ENCODE data around the gene PRSS2. TPM values are rescaled to one million over a fixed set of nuclear protein-coding genes. Genes with fewer than 3 reads are reported as not detected.
"Not testable (repeated sequence)": the region's sequence is repeated elsewhere in the genome, so short reads cannot be mapped to it uniquely, and the experiment has no call there.

Gene PRSS2
- total and polyA plus RNA-seq, 2 donors from 2014 or later: not detected

DNA sequence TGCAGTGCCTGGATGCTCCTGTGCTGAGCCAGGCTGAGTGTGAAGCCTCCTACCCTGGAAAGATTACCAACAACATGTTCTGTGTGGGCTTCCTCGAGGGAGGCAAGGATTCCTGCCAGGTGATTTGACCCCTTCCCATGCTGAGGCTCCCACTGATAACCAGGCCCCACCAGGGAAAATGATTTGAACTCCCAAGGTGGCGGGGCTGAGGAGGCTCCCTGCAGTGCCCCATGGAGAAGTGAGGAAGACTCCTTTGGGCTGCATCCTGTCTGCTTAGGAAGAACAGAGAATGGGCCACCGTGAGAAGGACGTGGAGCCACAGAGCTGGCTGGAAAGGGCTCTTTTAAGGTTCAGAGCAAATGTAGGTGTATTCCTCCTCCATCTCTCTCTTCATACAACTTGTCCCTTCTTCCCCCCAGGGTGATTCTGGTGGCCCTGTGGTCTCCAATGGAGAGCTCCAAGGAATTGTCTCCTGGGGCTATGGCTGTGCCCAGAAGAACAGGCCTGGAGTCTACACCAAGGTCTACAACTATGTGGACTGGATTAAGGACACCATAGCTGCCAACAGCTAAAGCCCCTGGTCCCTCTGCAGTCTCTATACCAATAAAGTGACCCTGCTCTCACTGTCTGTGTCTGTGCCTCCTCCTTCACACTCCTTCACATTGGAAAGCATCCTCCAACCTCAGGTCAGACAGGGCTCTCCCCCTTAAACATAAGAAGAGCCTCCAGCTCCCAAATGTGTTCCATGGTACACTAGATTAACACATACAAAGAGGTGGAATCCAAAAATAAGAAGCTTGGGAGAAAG is 3.4 kb downstream of the PRSS2 start:
- H3K27ac ChIP-seq (ENCODE audit: low read depth in 2 of 2, low read length in 2 of 2): no peak overlapping the region
- TF ChIP-seq, protein P1, sequence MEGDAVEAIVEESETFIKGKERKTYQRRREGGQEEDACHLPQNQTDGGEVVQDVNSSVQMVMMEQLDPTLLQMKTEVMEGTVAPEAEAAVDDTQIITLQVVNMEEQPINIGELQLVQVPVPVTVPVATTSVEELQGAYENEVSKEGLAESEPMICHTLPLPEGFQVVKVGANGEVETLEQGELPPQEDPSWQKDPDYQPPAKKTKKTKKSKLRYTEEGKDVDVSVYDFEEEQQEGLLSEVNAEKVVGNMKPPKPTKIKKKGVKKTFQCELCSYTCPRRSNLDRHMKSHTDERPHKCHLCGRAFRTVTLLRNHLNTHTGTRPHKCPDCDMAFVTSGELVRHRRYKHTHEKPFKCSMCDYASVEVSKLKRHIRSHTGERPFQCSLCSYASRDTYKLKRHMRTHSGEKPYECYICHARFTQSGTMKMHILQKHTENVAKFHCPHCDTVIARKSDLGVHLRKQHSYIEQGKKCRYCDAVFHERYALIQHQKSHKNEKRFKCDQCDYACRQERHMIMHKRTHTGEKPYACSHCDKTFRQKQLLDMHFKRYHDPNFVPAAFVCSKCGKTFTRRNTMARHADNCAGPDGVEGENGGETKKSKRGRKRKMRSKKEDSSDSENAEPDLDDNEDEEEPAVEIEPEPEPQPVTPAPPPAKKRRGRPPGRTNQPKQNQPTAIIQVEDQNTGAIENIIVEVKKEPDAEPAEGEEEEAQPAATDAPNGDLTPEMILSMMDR (IDR thresholded peaks at IDR 0.05; ENCODE audit: borderline replicate concordance, extremely low read depth, insufficient read depth): no peak
- intact Hi-C loops (cut with DNase I): loop anchor here (10.0 kb wide), 1 partner anchor 69 kb away; no protein-coding TSS in a partner anchor

GRCh38 chr7:142774826-142775225 is 4.1 kb downstream of the PRSS2 start:
- H3K4me1 ChIP-seq (ENCODE audit: control insufficient read depth in 2 of 3, insufficient read depth in 2 of 3, low read depth in 1 of 3, low read length in 3 of 3): peaks cover 0 to 5% (median 0%) of the 10 kb centered on the region in 3 donors
- intact Hi-C loops (cut with DNase I): loop anchor here (10.0 kb wide), 1 partner anchor 70 kb away; no protein-coding TSS in a partner anchor
- no peak overlapping the region for H3K9ac ChIP-seq (ENCODE audit: low read length in 3 of 3)
- no peaks in the 10 kb centered on the region for H3K36me3 ChIP-seq (ENCODE audit: control insufficient read depth in 2 of 3, insufficient read depth in 3 of 3, low read length in 3 of 3)
- H3K27ac ChIP-seq (ENCODE audit: low read depth in 2 of 2, low read length in 2 of 2): no peak overlapping the region
- no peaks in the 10 kb centered on the region for H3K27me3 ChIP-seq (ENCODE audit: control insufficient read depth, insufficient read depth, low read length)
- no peak for DNase-seq
- FAIRE-seq: no peak
- no peaks in the 10 kb centered on the region for H3K9me3 ChIP-seq (ENCODE audit: control insufficient read depth in 2 of 3, insufficient read depth in 1 of 3, low read length in 3 of 3)
- no peak overlapping the region for H3K4me3 ChIP-seq (ENCODE audit: low read length in 3 of 3)
- TF ChIP-seq, protein P1 (IDR thresholded peaks at IDR 0.05; ENCODE audit: borderline replicate concordance, extremely low read depth, insufficient read depth): no peak

More for the DNA sequence above, 3.4 kb downstream of the PRSS2 start:
- Histone ChIP-seq H3K9me3 (ENCODE audit: control insufficient read depth in 2 of 3, insufficient read depth in 1 of 3, low read length in 3 of 3) (no peaks in the 10 kb centered on the region), H3K4me1 (ENCODE audit: control insufficient read depth in 2 of 3, insufficient read depth in 2 of 3, low read depth in 1 of 3, low read length in 3 of 3) (peaks cover 0 to 5% (median 0%) of the 10 kb centered on the region in 3 donors), H3K27me3 (ENCODE audit: control insufficient read depth, insufficient read depth, low read length) (no peaks in the 10 kb centered on the region), H3K9ac (ENCODE audit: low read length in 3 of 3) (no peak overlapping the region), H3K4me3 (ENCODE audit: low read length in 3 of 3) (no peak overlapping the region), H3K36me3 (ENCODE audit: control insufficient read depth in 2 of 3, insufficient read depth in 3 of 3, low read length in 3 of 3) (no peaks in the 10 kb centered on the region)
- FAIRE-seq (no peak), DNase-seq (no peak)

- H3K27ac ChIP-seq (ENCODE audit: low read depth in 2 of 2, low read length in 2 of 2); H3K4me1 ChIP-seq (ENCODE audit: control insufficient read depth in 2 of 3, insufficient read depth in 2 of 3, low read depth in 1 of 3, low read length in 3 of 3); H3K9ac ChIP-seq (ENCODE audit: low read length in 3 of 3); H3K9me3 ChIP-seq (ENCODE audit: control insufficient read depth in 2 of 3, insufficient read depth in 1 of 3, low read length in 3 of 3); H3K27me3 ChIP-seq (ENCODE audit: control insufficient read depth, insufficient read depth, low read length); H3K4me3 ChIP-seq (ENCODE audit: low read length in 3 of 3); DNase-seq; H3K36me3 ChIP-seq (ENCODE audit: control insufficient read depth in 2 of 3, insufficient read depth in 3 of 3, low read length in 3 of 3); FAIRE-seq: not testable (repeated sequence)
- intact Hi-C loops (cut with DNase I): loop anchor here (10.0 kb wide), 1 partner anchor 71 kb away; no protein-coding TSS in a partner anchor
Observed at GRCh38 chr7:142775351-142776115, 4.8 kb downstream of the PRSS2 start.
